ENCODE measurements around the gene MYO9B.

The MYO9B gene

GRCh38 chr19:17242431-17243208, 167.0 kb downstream of the MYO9B start:
- DNase-seq (ENCODE audit: low spot score), result no peak

- DNase-seq (ENCODE audit: low spot score), result peak; percentile 71
These were observed 167.7 kb downstream of the MYO9B start for GRCh38 chr19:17243211-17243829.

GRCh38 chr19:17243830-17244617, 168.4 kb downstream of the MYO9B start:
- DNase-seq (ENCODE audit: low spot score), result peak; percentile 82

GRCh38 chr19:17244618-17245534, 169.3 kb downstream of the MYO9B start:
- no peak for DNase-seq (ENCODE audit: low spot score)

- DNase-seq (ENCODE audit: low spot score), result peak; percentile 93
These were observed 170.0 kb downstream of the MYO9B start, which contains the start of gene NR2F6 for GRCh38 chr19:17245535-17245984. Gene NR2F6, minus strand, starts transcription at chr19:17245919. Its CDS starts 699 bp downstream, at chr19:17245220.

GRCh38 chr19:17246681-17247425, 171.3 kb downstream of the MYO9B start:
- peak; percentile 93 for DNase-seq (ENCODE audit: low spot score)

- peak; percentile 86 for DNase-seq (ENCODE audit: low spot score)
These were observed 172.6 kb downstream of the MYO9B start for GRCh38 chr19:17248011-17248776.

- DNase-seq (ENCODE audit: low spot score), result no peak
These were observed 174.4 kb downstream of the MYO9B start for GRCh38 chr19:17249887-17250548.

- no peak for DNase-seq (ENCODE audit: low spot score)
These were observed 179.1 kb downstream of the MYO9B start for GRCh38 chr19:17254636-17255035.

GRCh38 chr19:17255150-17255621, 179.6 kb downstream of the MYO9B start:
- no peak for DNase-seq (ENCODE audit: low spot score)

GRCh38 chr19:17256130-17256529, 180.6 kb downstream of the MYO9B start:
- no peak for DNase-seq (ENCODE audit: low spot score)

GRCh38 chr19:17259118-17259780, 183.7 kb downstream of the MYO9B start:
- DNase-seq (ENCODE audit: low spot score), result no peak

GRCh38 chr19:17259934-17260333, 184.4 kb downstream of the MYO9B start:
- no peak for DNase-seq (ENCODE audit: low spot score)

GRCh38 chr19:17260842-17261325, 185.3 kb downstream of the MYO9B start:
- peak; percentile 98 for DNase-seq (ENCODE audit: low spot score)

GRCh38 chr19:17262557-17262956, 187.0 kb downstream of the MYO9B start:
- no peak for DNase-seq (ENCODE audit: low spot score)
